Fibroblast of lung (primary cell): ENCODE results near the gene CEACAM8. TPM values are rescaled to one million over a fixed set of nuclear protein-coding genes. Genes with fewer than 3 reads are reported as not detected.
A peak's percentile ranks its signal among the peaks of the same experiment; 100 is the strongest.

ENCODE experiments used
- DNase-seq, 2 donors: peaks; one replicate each; pipeline versions ENCODE4 v3.0.0 to v3.0.0-alpha.2; 2010; ENCODE audit warnings: low read depth in 2 of 2
- H2AFZ ChIP-seq: 2 replicates; pipeline ENCODE4 v1.5.1; 2012; ENCODE audit warnings: low read length, control low read depth, inconsistent platforms
- H3K27ac ChIP-seq: 2 replicates; pipeline ENCODE4 v1.5.1; 2011; ENCODE audit warnings: low read length, control low read depth; ENCODE audit not compliant: insufficient read depth
- H3K27me3 ChIP-seq: 2 replicates; pipeline ENCODE4 v1.5.1; 2011; ENCODE audit warnings: mild to moderate bottlenecking, low read length; ENCODE audit not compliant: control insufficient read depth, insufficient read depth
- H3K36me3 ChIP-seq: 2 replicates; pipeline ENCODE4 v1.5.1; 2011; ENCODE audit warnings: low read length; ENCODE audit not compliant: control insufficient read depth, insufficient read depth
- H3K4me1 ChIP-seq: 2 replicates; pipeline ENCODE4 v1.5.1; 2011; ENCODE audit warnings: low read length; ENCODE audit not compliant: control insufficient read depth, insufficient read depth; ENCODE audit errors: extremely low read depth
- H3K4me2 ChIP-seq: 2 replicates; pipeline ENCODE4 v1.5.1; 2011; ENCODE audit warnings: low read length, control low read depth; ENCODE audit not compliant: insufficient read depth; ENCODE audit errors: extremely low read depth
- H3K4me3 ChIP-seq, 4 experiments: fragments of 200-600 bp in 1 of 4; sonication (generic) in 1 of 4; replicated peaks in 1 of 4; 2 replicates each; pipeline ENCODE4 v1.5.1; 2011 to 2016; ENCODE audit warnings: low read length in 4 of 4, low read depth in 3 of 4, mild to moderate bottlenecking in 3 of 4, control low read depth in 2 of 4, inconsistent platforms in 1 of 4, mixed read lengths in 1 of 4; ENCODE audit not compliant: insufficient read depth in 1 of 4; ENCODE audit errors: control extremely low read depth in 1 of 4
- H3K79me2 ChIP-seq: 2 replicates; pipeline ENCODE4 v1.5.1; 2012; ENCODE audit warnings: mild to moderate bottlenecking, low read length, inconsistent platforms; ENCODE audit not compliant: control insufficient read depth, insufficient read depth
- H3K9ac ChIP-seq: 2 replicates; pipeline ENCODE4 v1.5.1; 2011; ENCODE audit warnings: mild to moderate bottlenecking, low read length, control low read depth; ENCODE audit not compliant: insufficient read depth
- H3K9me3 ChIP-seq: 2 replicates; pipeline ENCODE4 v1.5.1; 2012; ENCODE audit warnings: low read depth, low read length; ENCODE audit not compliant: control insufficient read depth, insufficient read depth
- H4K20me1 ChIP-seq: 2 replicates; pipeline ENCODE4 v1.5.1; 2011; ENCODE audit warnings: low read length; ENCODE audit not compliant: control insufficient read depth, insufficient read depth; ENCODE audit errors: extremely low read depth
- CTCF ChIP-seq, 2 donors: IDR thresholded peaks in 1 of 2; conservative IDR thresholded peaks in 1 of 2; 1 replicate in 1 of 2; 2 replicates in 1 of 2; pipeline ENCODE4 v1.5.1; 2011 to 2012; ENCODE audit warnings: low read length in 2 of 2, control low read depth in 1 of 2, inconsistent platforms in 1 of 2, low read depth in 1 of 2, mild to moderate bottlenecking in 1 of 2
- EZH2 ChIP-seq: IDR thresholded peaks from 2 replicates; pipeline ENCODE4 v1.5.1; 2012; ENCODE audit warnings: low read length, control low read depth, mild to moderate bottlenecking; ENCODE audit errors: missing control alignments
- polyA plus RNA-seq, 2 donors: library from polyadenylated mRNA; depleted of rRNA in 1 of 2; stranded (reverse) in 1 of 2; unstranded in 1 of 2; fragments of >200 nt; gene quantifications; 2 replicates each; pipeline ENCODE4 v1.2.1, GENCODE V29; 2011 to 2012; ENCODE audit warnings: missing spikeins in 1 of 2
- total RNA-seq: library from RNA; depleted of rRNA; stranded (reverse); fragments of >200 nt; gene quantifications from 2 replicates; pipeline ENCODE4 v1.2.1, GENCODE V29; 2014

Gene CEACAM8
- total and polyA plus RNA-seq, 2 donors (not counting 1 experiment from before 2014, with no cell fraction given) = not detected

GRCh38 chr19:42634409-42635232, 39.9 kb upstream of the CEACAM8 start:
- H2AFZ ChIP-seq = peak overlapping the region; percentile 20
- no peaks in the 10 kb centered on the region for H3K4me1 ChIP-seq
- H3K4me2 ChIP-seq = no peak overlapping the region
- no peaks in the 10 kb centered on the region for H3K79me2 ChIP-seq
- H3K27ac ChIP-seq = no peak overlapping the region
- TF ChIP-seq EZH2 (no peak), CTCF (conservative IDR thresholded peaks at IDR 0.05 in 1 of 2, IDR thresholded peaks at IDR 0.05 in 1 of 2; ENCODE audit: low read depth in 1 of 2, low read length in 2 of 2) (peak; percentile 66 to 70)
- no peaks in the 10 kb centered on the region for H3K27me3 ChIP-seq
- H3K9me3 ChIP-seq = no peaks in the 10 kb centered on the region
- no peaks in the 10 kb centered on the region for H3K36me3 ChIP-seq
- peak; percentile 6 to 9 for DNase-seq
- H3K4me3 ChIP-seq = no peak overlapping the region
- no peak overlapping the region for H3K9ac ChIP-seq
- no peaks in the 10 kb centered on the region for H4K20me1 ChIP-seq

DNA sequence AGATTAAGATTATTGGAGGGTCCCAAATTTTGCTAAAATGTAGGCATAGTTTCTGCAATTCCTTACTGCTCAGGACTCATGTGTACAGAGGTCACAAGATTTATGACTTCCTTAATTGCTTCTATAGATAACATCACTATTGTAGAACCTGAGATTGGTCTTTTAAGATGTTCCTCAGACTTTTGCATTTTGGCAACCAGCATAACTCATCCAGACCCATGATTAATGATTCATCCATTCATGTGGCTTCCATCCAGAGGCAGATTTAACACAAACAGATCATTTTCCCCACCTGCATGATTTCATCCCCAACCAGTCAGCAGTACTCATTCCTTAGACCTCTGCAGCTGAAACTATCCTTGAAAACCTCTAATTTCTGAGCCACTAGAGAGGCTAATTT, 34.5 kb upstream of the CEACAM8 start:
- Histone ChIP-seq H3K4me3 (no peak overlapping the region), H3K9me3 (no peaks in the 10 kb centered on the region), H2AFZ (no peak overlapping the region), H3K36me3 (no peaks in the 10 kb centered on the region), H3K4me1 (no peaks in the 10 kb centered on the region), H3K27ac (no peak overlapping the region), H3K27me3 (no peaks in the 10 kb centered on the region), H4K20me1 (no peaks in the 10 kb centered on the region), H3K9ac (no peak overlapping the region), H3K4me2 (no peak overlapping the region), H3K79me2 (no peaks in the 10 kb centered on the region)
- no peak for TF ChIP-seq EZH2
- TF ChIP-seq CTCF (conservative IDR thresholded peaks at IDR 0.05 in 1 of 2, IDR thresholded peaks at IDR 0.05 in 1 of 2; ENCODE audit: low read depth in 1 of 2, low read length in 2 of 2) = no peak
- DNase-seq = no peak

DNA sequence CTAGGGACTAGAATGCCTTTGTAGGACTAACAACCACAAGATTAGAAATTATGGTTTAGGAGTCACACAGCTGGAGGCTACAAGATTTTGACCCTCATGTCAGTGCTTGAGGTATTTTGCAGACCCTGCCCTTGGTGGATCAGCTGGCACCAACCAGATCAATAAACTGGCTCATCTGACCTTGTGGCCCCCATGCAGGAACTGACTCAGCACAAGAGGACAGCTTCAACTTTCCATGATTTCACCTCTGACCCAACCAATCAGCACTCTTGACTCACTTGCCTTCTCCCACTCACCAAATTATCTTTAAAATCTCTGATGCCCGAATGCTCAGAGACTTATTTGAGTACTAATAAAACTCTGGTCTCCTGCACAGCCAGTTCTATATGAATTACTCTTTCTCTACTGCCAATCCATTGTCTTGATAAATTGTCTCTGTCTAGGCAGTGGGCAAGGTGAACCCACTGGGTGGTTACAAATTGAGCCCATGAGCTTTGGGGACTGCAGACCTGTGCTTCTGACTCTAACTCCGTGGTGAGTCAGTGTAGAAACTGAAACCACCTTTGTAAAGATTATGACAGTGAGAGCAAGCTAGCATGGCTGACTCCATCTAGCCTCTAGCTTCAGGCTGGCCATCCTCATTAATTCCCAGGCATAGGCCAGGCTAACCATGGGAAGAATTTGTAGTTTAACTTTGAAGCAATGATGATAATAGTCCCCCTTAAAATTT, 33.9 kb upstream of the CEACAM8 start:
- H3K36me3 ChIP-seq = no peaks in the 10 kb centered on the region
- H3K27me3 ChIP-seq = no peaks in the 10 kb centered on the region
- no peaks in the 10 kb centered on the region for H3K79me2 ChIP-seq
- TF ChIP-seq EZH2 = no peak
- no peak for TF ChIP-seq CTCF (conservative IDR thresholded peaks at IDR 0.05 in 1 of 2, IDR thresholded peaks at IDR 0.05 in 1 of 2; ENCODE audit: low read depth in 1 of 2, low read length in 2 of 2)
- no peak for DNase-seq
- H3K9me3 ChIP-seq = no peaks in the 10 kb centered on the region
- no peak overlapping the region for H3K27ac ChIP-seq
- no peak overlapping the region for H3K4me3 ChIP-seq
- H3K4me1 ChIP-seq = no peaks in the 10 kb centered on the region
- no peak overlapping the region for H2AFZ ChIP-seq
- H3K9ac ChIP-seq = no peak overlapping the region
- no peaks in the 10 kb centered on the region for H4K20me1 ChIP-seq
- H3K4me2 ChIP-seq = no peak overlapping the region
